Measurements from ENCODE around the gene LGR6.

LGR6 gene

GRCh38 chr1:202317941-202318925 is 124.6 kb downstream of the LGR6 start:
- no peak for DNase-seq (ENCODE audit: low read depth in 2 of 2)
- no peak for TF ChIP-seq CTCF (IDR thresholded peaks at IDR 0.05; ENCODE audit: low read depth, low read length)
- no peak overlapping the region for H3K4me3 ChIP-seq (replicated peaks in 1 of 2; ENCODE audit: low read depth in 2 of 2, low read length in 2 of 2)

- no peak overlapping the region for H3K4me3 ChIP-seq (replicated peaks in 1 of 2; ENCODE audit: low read depth in 2 of 2, low read length in 2 of 2)
- TF ChIP-seq CTCF (IDR thresholded peaks at IDR 0.05; ENCODE audit: low read depth, low read length) = no peak
- no peak for DNase-seq (ENCODE audit: low read depth in 2 of 2)
Observed at GRCh38 chr1:202319381-202320080, 125.9 kb downstream of the LGR6 start.

GRCh38 chr1:202320081-202320405 is 126.4 kb downstream of the LGR6 start:
- no peak for TF ChIP-seq CTCF (IDR thresholded peaks at IDR 0.05; ENCODE audit: low read depth, low read length)
- no peak for DNase-seq (ENCODE audit: low read depth in 2 of 2)
- H3K4me3 ChIP-seq (replicated peaks in 1 of 2; ENCODE audit: low read depth in 2 of 2, low read length in 2 of 2) = no peak overlapping the region

DNA sequence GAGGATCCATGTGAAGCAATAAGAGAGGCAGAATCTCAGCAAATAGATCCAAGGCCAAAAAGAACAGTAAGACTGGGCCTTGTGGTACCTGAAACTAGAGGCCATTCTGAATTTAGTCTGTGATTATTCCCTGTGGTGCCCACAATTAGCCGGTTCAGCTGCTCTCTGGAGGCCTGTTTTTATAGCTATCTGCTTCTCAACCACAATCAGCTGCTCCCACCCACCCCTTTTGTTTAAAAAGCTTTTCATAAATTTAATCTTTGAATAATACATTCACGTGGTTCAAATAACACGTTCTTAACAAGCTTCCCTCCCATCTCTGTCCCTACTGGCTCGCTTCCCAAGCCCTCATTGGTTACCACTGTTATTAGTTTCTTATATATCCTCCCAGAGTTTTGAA is 130.1 kb downstream of the LGR6 start:
- no peak for DNase-seq (ENCODE audit: low read depth in 2 of 2)
- H3K4me3 ChIP-seq (replicated peaks in 1 of 2; ENCODE audit: low read depth in 2 of 2, low read length in 2 of 2) = no peak overlapping the region
- no peak for TF ChIP-seq CTCF (IDR thresholded peaks at IDR 0.05; ENCODE audit: low read depth, low read length)

- H3K4me3 ChIP-seq (replicated peaks in 1 of 2; ENCODE audit: low read depth in 2 of 2, low read length in 2 of 2) = no peak overlapping the region
- TF ChIP-seq CTCF (IDR thresholded peaks at IDR 0.05; ENCODE audit: low read depth, low read length) = no peak
- no peak for DNase-seq (ENCODE audit: low read depth in 2 of 2)
Observed at GRCh38 chr1:202324646-202325045, 131.0 kb downstream of the LGR6 start.

- no peak overlapping the region for H3K4me3 ChIP-seq (replicated peaks in 1 of 2; ENCODE audit: low read depth in 2 of 2, low read length in 2 of 2)
- no peak for TF ChIP-seq CTCF (IDR thresholded peaks at IDR 0.05; ENCODE audit: low read depth, low read length)
- DNase-seq (ENCODE audit: low read depth in 2 of 2) = no peak
Observed at GRCh38 chr1:202329891-202330290, 136.3 kb downstream of the LGR6 start.
